ENCODE results near the gene NTSR1.

NTSR1 gene

GRCh38 chr20:62782893-62783278 is 74.2 kb downstream of the NTSR1 start:
- no peaks in the 10 kb centered on the region for H3K27me3 ChIP-seq (ENCODE audit: insufficient read depth, poor library complexity, severe bottlenecking)
- H3K27ac ChIP-seq (ENCODE audit: poor library complexity, severe bottlenecking) = no peak overlapping the region
- DNase-seq (ENCODE audit: low spot score) (no peak), ATAC-seq (ENCODE audit: low read depth) (no peak; the same call in 2 of the 3 replicates)
- H3K9me3 ChIP-seq (ENCODE audit: severe bottlenecking) = no peaks in the 10 kb centered on the region
- no peaks in the 10 kb centered on the region for H3K36me3 ChIP-seq (ENCODE audit: low read depth)
- no peaks in the 10 kb centered on the region for H3K4me1 ChIP-seq (ENCODE audit: insufficient read depth, poor library complexity, severe bottlenecking)
- no peak for TF ChIP-seq CTCF (IDR thresholded peaks at IDR 0.05; ENCODE audit: poor library complexity, severe bottlenecking)
- H3K4me3 ChIP-seq (ENCODE audit: severe bottlenecking) = no peak overlapping the region

GRCh38 chr20:62784497-62784896 is 75.9 kb downstream of the NTSR1 start:
- no peak overlapping the region for H3K4me3 ChIP-seq (ENCODE audit: severe bottlenecking)
- H3K36me3 ChIP-seq (ENCODE audit: low read depth) = no peaks in the 10 kb centered on the region
- H3K4me1 ChIP-seq (ENCODE audit: insufficient read depth, poor library complexity, severe bottlenecking) = no peaks in the 10 kb centered on the region
- no peaks in the 10 kb centered on the region for H3K27me3 ChIP-seq (ENCODE audit: insufficient read depth, poor library complexity, severe bottlenecking)
- no peak for TF ChIP-seq CTCF (IDR thresholded peaks at IDR 0.05; ENCODE audit: poor library complexity, severe bottlenecking)
- H3K9me3 ChIP-seq (ENCODE audit: severe bottlenecking) = no peaks in the 10 kb centered on the region
- no peak for ATAC-seq (ENCODE audit: low read depth)
- H3K27ac ChIP-seq (ENCODE audit: poor library complexity, severe bottlenecking) = no peak overlapping the region
- no peak for DNase-seq (ENCODE audit: low spot score)

GRCh38 chr20:62785393-62785792 is 76.8 kb downstream of the NTSR1 start:
- Histone ChIP-seq H3K4me3 (ENCODE audit: severe bottlenecking) (no peak overlapping the region), H3K27ac (ENCODE audit: poor library complexity, severe bottlenecking) (no peak overlapping the region)

GRCh38 chr20:62786157-62786556 is 77.5 kb downstream of the NTSR1 start:
- H3K27me3 ChIP-seq (ENCODE audit: insufficient read depth, poor library complexity, severe bottlenecking) = no peaks in the 10 kb centered on the region
- no peaks in the 10 kb centered on the region for H3K9me3 ChIP-seq (ENCODE audit: severe bottlenecking)
- no peak for TF ChIP-seq CTCF (IDR thresholded peaks at IDR 0.05; ENCODE audit: poor library complexity, severe bottlenecking)
- H3K4me1 ChIP-seq (ENCODE audit: insufficient read depth, poor library complexity, severe bottlenecking) = peaks cover under 1% of the 10 kb centered on the region
- no peaks in the 10 kb centered on the region for H3K36me3 ChIP-seq (ENCODE audit: low read depth)
- H3K27ac ChIP-seq (ENCODE audit: poor library complexity, severe bottlenecking) = no peak overlapping the region
- H3K4me3 ChIP-seq (ENCODE audit: severe bottlenecking) = no peak overlapping the region
- DNase-seq (ENCODE audit: low spot score) = no peak
- no peak for ATAC-seq (ENCODE audit: low read depth)

More at GRCh38 chr20:62785393-62785792, 76.8 kb downstream of the NTSR1 start:
- TF ChIP-seq CTCF (IDR thresholded peaks at IDR 0.05; ENCODE audit: poor library complexity, severe bottlenecking) = no peak
- Histone ChIP-seq H3K27me3 (ENCODE audit: insufficient read depth, poor library complexity, severe bottlenecking) (no peaks in the 10 kb centered on the region), H3K36me3 (ENCODE audit: low read depth) (no peaks in the 10 kb centered on the region), H3K4me1 (ENCODE audit: insufficient read depth, poor library complexity, severe bottlenecking) (no peaks in the 10 kb centered on the region), H3K9me3 (ENCODE audit: severe bottlenecking) (no peaks in the 10 kb centered on the region)
- ATAC-seq (ENCODE audit: low read depth) = no peak
- no peak for DNase-seq (ENCODE audit: low spot score)

- no peak for ATAC-seq (ENCODE audit: low read depth)
- TF ChIP-seq CTCF (IDR thresholded peaks at IDR 0.05; ENCODE audit: poor library complexity, severe bottlenecking) = no peak
- H3K4me3 ChIP-seq (ENCODE audit: severe bottlenecking) = no peak overlapping the region
These were observed 78.7 kb downstream of the NTSR1 start for GRCh38 chr20:62787321-62787720.

More at GRCh38 chr20:62787321-62787720, 78.7 kb downstream of the NTSR1 start:
- Histone ChIP-seq H3K9me3 (ENCODE audit: severe bottlenecking) (no peaks in the 10 kb centered on the region), H3K27me3 (ENCODE audit: insufficient read depth, poor library complexity, severe bottlenecking) (no peaks in the 10 kb centered on the region), H3K36me3 (ENCODE audit: low read depth) (no peaks in the 10 kb centered on the region), H3K4me1 (ENCODE audit: insufficient read depth, poor library complexity, severe bottlenecking) (peaks cover 3% of the 10 kb centered on the region), H3K27ac (ENCODE audit: poor library complexity, severe bottlenecking) (no peak overlapping the region)
- no peak for DNase-seq (ENCODE audit: low spot score)

Data from RWPE2 (cell line).